ENCODE results near the gene PPIC.

PPIC gene

DNA sequence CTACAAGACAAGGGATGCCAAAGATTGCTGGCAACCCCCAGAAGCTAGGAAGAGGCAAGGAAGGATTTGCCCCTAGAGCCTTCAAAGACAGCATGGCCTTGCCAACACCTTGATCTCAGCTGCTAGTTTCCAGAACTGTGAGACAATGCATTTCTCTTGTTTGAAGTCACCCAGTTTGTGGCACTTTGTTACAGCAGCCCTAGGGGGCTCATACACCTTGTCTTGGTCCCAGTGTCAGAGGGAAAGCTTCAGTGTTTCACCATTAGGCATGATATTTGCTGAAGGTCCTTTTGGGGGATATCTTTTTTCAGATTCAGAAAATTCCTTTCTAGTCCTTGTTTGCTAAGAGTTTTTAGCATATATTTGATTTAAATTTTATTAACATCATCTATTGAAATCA, 3.1 kb upstream of the PPIC start:
- DNase-seq (ENCODE audit: low read depth) = no peak
- no peak overlapping the region for H3K4me3 ChIP-seq (ENCODE audit: low read length)
- TF ChIP-seq, protein P1, sequence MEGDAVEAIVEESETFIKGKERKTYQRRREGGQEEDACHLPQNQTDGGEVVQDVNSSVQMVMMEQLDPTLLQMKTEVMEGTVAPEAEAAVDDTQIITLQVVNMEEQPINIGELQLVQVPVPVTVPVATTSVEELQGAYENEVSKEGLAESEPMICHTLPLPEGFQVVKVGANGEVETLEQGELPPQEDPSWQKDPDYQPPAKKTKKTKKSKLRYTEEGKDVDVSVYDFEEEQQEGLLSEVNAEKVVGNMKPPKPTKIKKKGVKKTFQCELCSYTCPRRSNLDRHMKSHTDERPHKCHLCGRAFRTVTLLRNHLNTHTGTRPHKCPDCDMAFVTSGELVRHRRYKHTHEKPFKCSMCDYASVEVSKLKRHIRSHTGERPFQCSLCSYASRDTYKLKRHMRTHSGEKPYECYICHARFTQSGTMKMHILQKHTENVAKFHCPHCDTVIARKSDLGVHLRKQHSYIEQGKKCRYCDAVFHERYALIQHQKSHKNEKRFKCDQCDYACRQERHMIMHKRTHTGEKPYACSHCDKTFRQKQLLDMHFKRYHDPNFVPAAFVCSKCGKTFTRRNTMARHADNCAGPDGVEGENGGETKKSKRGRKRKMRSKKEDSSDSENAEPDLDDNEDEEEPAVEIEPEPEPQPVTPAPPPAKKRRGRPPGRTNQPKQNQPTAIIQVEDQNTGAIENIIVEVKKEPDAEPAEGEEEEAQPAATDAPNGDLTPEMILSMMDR (IDR thresholded peaks at IDR 0.05; ENCODE audit: insufficient read depth, low read depth, low read length, missing control alignments) = no peak

DNA sequence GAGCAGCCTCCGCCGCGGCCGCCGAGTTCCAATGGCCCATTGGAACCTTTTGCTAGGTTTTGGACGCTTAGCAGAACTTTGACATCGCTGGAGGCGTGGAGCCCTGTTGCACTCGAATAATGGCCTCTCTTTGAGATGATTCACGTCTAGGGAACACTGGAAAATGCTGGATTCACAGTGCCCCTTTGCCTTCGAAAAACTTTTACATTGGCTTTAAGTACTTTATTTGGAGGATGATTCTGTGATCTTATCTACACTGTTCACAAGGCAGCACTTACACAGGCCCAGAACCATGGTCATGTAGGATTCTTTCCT, 536 bp upstream of the PPIC start:
- DNase-seq (ENCODE audit: low read depth) = no peak
- peak overlapping the region; percentile 69 for H3K4me3 ChIP-seq (ENCODE audit: low read length)
- TF ChIP-seq, protein P1 (IDR thresholded peaks at IDR 0.05; ENCODE audit: insufficient read depth, low read depth, low read length, missing control alignments) = no peak

DNA sequence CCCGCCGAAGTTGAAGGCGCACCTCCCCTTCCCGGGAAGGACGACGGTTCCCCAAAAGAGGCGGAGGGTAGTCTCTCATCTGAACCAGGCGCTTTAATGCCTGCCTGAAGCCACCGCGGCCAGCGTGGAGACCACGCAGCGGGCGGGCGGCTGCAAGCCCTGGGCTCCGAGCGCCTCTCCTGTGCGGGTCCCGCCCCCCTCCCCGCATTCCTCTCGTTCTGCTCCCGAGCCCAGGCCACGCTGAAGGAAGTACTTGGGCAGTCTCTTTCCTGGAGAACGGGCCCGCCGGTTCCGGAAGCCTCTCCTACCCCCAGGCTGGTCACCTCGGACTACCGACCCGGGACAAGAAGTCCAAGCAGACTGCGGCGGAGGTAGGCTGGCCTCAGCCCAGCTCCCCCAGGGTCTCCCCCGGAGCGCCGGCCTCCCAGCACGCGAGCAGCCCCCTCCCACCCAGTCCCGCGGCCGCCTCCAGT, 571 bp downstream of the PPIC start:
- TF ChIP-seq, protein P1 (IDR thresholded peaks at IDR 0.05; ENCODE audit: insufficient read depth, low read depth, low read length, missing control alignments) = no peak
- peak overlapping the region; percentile 69 for H3K4me3 ChIP-seq (ENCODE audit: low read length)
- DNase-seq (ENCODE audit: low read depth) = peak; percentile 59

DNA sequence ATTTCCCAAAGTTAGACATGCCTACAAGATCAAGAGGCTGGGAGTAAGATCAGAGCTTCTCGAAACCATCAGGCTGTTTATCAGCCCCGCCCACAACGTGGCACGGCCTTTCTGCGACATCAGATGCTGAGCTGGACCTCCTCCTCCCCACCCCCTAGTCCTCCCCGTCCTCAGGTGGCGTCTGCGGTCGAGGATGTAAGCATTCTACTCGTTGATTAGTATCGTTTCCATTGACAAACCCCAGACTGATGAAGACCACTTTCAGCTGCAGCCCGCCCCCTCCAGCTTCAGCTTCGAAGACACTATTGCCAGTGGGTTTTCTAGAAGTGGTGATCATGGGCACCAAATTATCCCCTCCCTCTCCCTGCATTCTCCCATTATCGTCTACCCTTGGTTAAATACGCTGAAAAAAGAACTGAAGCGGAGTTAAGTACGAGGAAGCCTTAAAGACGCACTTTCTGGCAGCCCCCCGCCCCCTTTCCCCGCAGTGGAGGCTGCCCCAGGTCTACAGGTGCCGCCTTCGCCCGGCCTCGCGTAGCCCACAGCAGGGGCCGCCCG, 1.1 kb downstream of the PPIC start:
- DNase-seq (ENCODE audit: low read depth) = peak; percentile 72
- TF ChIP-seq, protein P1 (IDR thresholded peaks at IDR 0.05; ENCODE audit: insufficient read depth, low read depth, low read length, missing control alignments) = no peak
- H3K4me3 ChIP-seq (ENCODE audit: low read length) = peak overlapping the region; percentile 69

DNA sequence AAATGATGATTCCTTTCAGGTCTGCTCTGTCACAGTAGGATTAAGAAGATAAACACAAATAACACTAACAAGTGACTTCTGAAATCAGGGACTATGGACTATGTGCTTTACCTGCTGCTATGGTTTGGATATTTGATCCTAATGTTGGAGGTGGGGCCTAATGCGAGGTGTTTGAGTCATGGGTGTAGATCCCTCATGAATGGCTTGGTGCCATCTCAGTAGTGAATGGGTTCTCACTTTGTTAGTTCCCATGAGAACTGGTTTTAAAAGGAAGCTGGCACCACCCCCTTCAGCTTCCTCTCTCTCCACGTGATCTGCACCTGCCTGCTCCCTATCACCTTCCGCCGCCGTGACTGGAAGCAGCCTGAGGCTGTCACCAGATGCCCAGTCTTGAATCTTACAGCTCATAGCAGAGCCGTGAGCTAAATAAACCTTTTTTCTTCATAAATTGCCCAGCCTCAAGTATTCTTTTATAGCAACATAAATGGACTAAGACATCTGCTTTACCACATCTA, 3.3 kb downstream of the PPIC start:
- TF ChIP-seq, protein P1 (IDR thresholded peaks at IDR 0.05; ENCODE audit: insufficient read depth, low read depth, low read length, missing control alignments) = no peak
- peak; percentile 37 for DNase-seq (ENCODE audit: low read depth)
- no peak overlapping the region for H3K4me3 ChIP-seq (ENCODE audit: low read length)

DNA sequence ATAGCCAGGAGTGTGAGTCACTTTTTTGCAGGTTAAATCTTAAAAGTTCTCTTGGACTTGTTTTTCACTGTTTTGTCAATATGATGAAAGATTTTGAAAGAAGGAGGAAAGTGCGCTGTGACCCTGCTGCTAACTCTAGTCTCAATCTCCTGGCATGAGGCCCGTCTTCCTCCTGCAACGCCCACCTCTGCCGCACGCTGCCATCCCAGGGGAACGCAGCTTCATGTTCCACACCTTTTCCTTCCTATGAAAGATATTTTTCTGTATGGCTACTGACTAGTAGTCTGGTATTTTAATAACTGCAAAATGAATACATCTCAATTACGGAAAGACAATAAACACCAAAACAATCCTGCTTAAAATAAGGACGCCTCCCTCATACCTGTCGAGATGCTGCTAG, 8.3 kb downstream of the PPIC start:
- H3K4me3 ChIP-seq (ENCODE audit: low read length) = no peak overlapping the region
- TF ChIP-seq, protein P1 (IDR thresholded peaks at IDR 0.05; ENCODE audit: insufficient read depth, low read depth, low read length, missing control alignments) = no peak
- no peak for DNase-seq (ENCODE audit: low read depth)

DNA sequence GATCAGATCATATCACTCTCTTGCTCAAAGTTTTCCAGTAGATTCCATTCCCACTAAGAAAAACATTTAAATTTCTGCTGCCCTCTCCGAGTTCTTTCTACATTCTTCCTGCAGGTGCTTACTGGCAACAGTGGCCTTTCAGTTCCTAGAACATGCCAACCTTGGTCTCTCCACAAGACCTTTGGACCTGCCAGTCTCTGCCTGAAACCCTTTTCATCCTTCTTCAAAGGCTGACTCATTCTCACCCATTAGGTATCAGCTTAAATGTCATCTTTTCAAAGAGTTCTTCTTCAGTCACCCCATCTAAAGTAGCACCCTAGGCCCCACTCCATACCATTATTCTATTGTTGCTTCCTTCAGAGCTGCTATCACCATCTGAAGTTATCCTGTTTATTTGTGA, 21.8 kb downstream of the PPIC start:
- no peak overlapping the region for H3K4me3 ChIP-seq (ENCODE audit: low read length)
- DNase-seq (ENCODE audit: low read depth) = no peak
- TF ChIP-seq, protein P1 (IDR thresholded peaks at IDR 0.05; ENCODE audit: insufficient read depth, low read depth, low read length, missing control alignments) = no peak

Data from epithelial cell of esophagus (primary cell).